H9 (cell line): Measurements from ENCODE around the gene TERT. TPM values are rescaled to one million over a fixed set of nuclear protein-coding genes. Genes with fewer than 3 reads are reported as not detected.

ENCODE experiments used
- DNase-seq: peaks from one replicate; pipeline ENCODE4 v3.0.0-alpha.2; 2017
- H2AFZ ChIP-seq: one replicate; pipeline ENCODE4 v1.6.1; 2013; ENCODE audit warnings: mild to moderate bottlenecking, low read length, control low read depth, moderate library complexity
- H2AK5ac ChIP-seq: 2 replicates; pipeline ENCODE4 v1.6.1; 2013; ENCODE audit warnings: low read length, control low read depth, mixed read lengths; ENCODE audit not compliant: insufficient read length
- H2BK120ac ChIP-seq: one replicate; pipeline ENCODE4 v1.6.1; 2013; ENCODE audit warnings: low read depth, mild to moderate bottlenecking, low read length, control low read depth, inconsistent platforms; ENCODE audit not compliant: poor library complexity, severe bottlenecking
- H2BK12ac ChIP-seq: 2 replicates; pipeline ENCODE4 v1.6.1; 2013; ENCODE audit warnings: low read length, control low read depth, mixed read lengths, low read depth; ENCODE audit not compliant: insufficient read length
- H2BK15ac ChIP-seq: 2 replicates; pipeline ENCODE4 v1.6.1; 2013; ENCODE audit warnings: low read depth, low read length, control low read depth
- H2BK20ac ChIP-seq: one replicate; pipeline ENCODE4 v1.6.1; 2013; ENCODE audit warnings: low read depth, mild to moderate bottlenecking, low read length, control low read depth, inconsistent platforms; ENCODE audit not compliant: poor library complexity, severe bottlenecking
- H2BK5ac ChIP-seq: 2 replicates; pipeline ENCODE4 v1.6.1; 2013; ENCODE audit warnings: low read length, control low read depth, mixed read lengths; ENCODE audit not compliant: insufficient read length
- H3K14ac ChIP-seq: 2 replicates; pipeline ENCODE4 v1.6.1; 2013; ENCODE audit warnings: low read length, control low read depth; ENCODE audit not compliant: insufficient read depth
- H3K18ac ChIP-seq: 2 replicates; pipeline ENCODE4 v1.6.1; 2013; ENCODE audit warnings: low read depth, mild to moderate bottlenecking, mixed read lengths, low read length, control low read depth; ENCODE audit not compliant: insufficient read length
- H3K23ac ChIP-seq: 2 replicates; pipeline ENCODE4 v1.6.1; 2013; ENCODE audit warnings: low read length, control low read depth, mixed read lengths, low read depth; ENCODE audit not compliant: insufficient read length
- H3K23me2 ChIP-seq: 2 replicates; pipeline ENCODE4 v1.6.1; 2013; ENCODE audit warnings: low read depth, mild to moderate bottlenecking, mixed read lengths, low read length, control low read depth; ENCODE audit not compliant: insufficient read length, poor library complexity, severe bottlenecking
- H3K27ac ChIP-seq: 2 replicates; pipeline ENCODE4 v1.5.1; 2013; ENCODE audit warnings: low read length, control low read depth, mixed read lengths, low read depth; ENCODE audit not compliant: insufficient read length
- H3K27me3 ChIP-seq: 2 replicates; pipeline ENCODE4 v1.6.1; 2013; ENCODE audit warnings: low read length, control low read depth, inconsistent platforms; ENCODE audit not compliant: insufficient read depth
- H3K4ac ChIP-seq: 2 replicates; pipeline ENCODE4 v1.6.1; 2013; ENCODE audit warnings: low read depth, mild to moderate bottlenecking, control low read depth, inconsistent platforms, low read length, moderate library complexity
- H3K4me1 ChIP-seq: 2 replicates; pipeline ENCODE4 v1.6.1; 2013; ENCODE audit warnings: low read length, control low read depth, inconsistent platforms; ENCODE audit not compliant: insufficient read depth
- H3K4me2 ChIP-seq: 2 replicates; pipeline ENCODE4 v1.6.1; 2013; ENCODE audit warnings: low read length, control low read depth, mixed read lengths; ENCODE audit not compliant: insufficient read length, insufficient read depth
- H3K56ac ChIP-seq: 2 replicates; pipeline ENCODE4 v1.6.1; 2013; ENCODE audit warnings: low read depth, mild to moderate bottlenecking, mixed read lengths, low read length, control low read depth; ENCODE audit not compliant: insufficient read length
- H3K79me1 ChIP-seq: 2 replicates; pipeline ENCODE4 v1.6.1; 2013; ENCODE audit warnings: low read depth, mild to moderate bottlenecking, moderate library complexity, low read length, control low read depth, inconsistent platforms; ENCODE audit not compliant: insufficient read depth, poor library complexity, severe bottlenecking
- H3K79me2 ChIP-seq: 2 replicates; pipeline ENCODE4 v1.6.1; 2013; ENCODE audit warnings: low read length, control low read depth, inconsistent platforms; ENCODE audit not compliant: insufficient read depth
- H3K9ac ChIP-seq: 2 replicates; pipeline ENCODE4 v1.6.1; 2013; ENCODE audit warnings: low read length, control low read depth, mixed read lengths; ENCODE audit not compliant: insufficient read length; ENCODE audit errors: extremely low read depth
- H3K9me3 ChIP-seq: one replicate; pipeline ENCODE4 v1.6.1; 2013; ENCODE audit warnings: low read depth, low read length, inconsistent platforms; ENCODE audit not compliant: control insufficient read depth
- H3T11ph ChIP-seq: one replicate; pipeline ENCODE4 v1.6.1; 2013; ENCODE audit warnings: mild to moderate bottlenecking, low read length, control low read depth, inconsistent platforms
- H4K20me1 ChIP-seq: one replicate; pipeline ENCODE4 v1.6.1; 2013; ENCODE audit not compliant: control insufficient read depth, insufficient read length, insufficient read depth
- H4K5ac ChIP-seq: 2 replicates; pipeline ENCODE4 v1.6.1; 2013; ENCODE audit warnings: low read depth, mild to moderate bottlenecking, mixed read lengths, low read length, control low read depth; ENCODE audit not compliant: insufficient read length
- H4K8ac ChIP-seq: replicated peaks from 2 replicates; pipeline ENCODE4 v1.6.1; 2013; ENCODE audit warnings: low read length, control low read depth, mixed read lengths, low read depth; ENCODE audit not compliant: insufficient read length
- H4K91ac ChIP-seq: 2 replicates; pipeline ENCODE4 v1.6.1; 2013; ENCODE audit warnings: low read depth, mild to moderate bottlenecking, moderate library complexity, mixed read lengths, low read length, control low read depth; ENCODE audit not compliant: insufficient read length
- H3K27ac Mint-ChIP-seq, 3 experiments: 2 replicates in 2 of 3; 3 replicates in 1 of 3; pipeline ENCODE4 v1.8.0; 2020 to 2021; ENCODE audit warnings: mixed read lengths in 3 of 3, mild to moderate bottlenecking in 1 of 3, moderate library complexity in 1 of 3
- H3K27me3 Mint-ChIP-seq: 2 replicates; pipeline ENCODE4 v1.8.0; 2021; ENCODE audit warnings: low read depth, mild to moderate bottlenecking, moderate library complexity, mixed read lengths
- H3K36me3 Mint-ChIP-seq, 3 experiments: 2 replicates in 2 of 3; 3 replicates in 1 of 3; pipeline ENCODE4 v1.8.0; 2020 to 2021; ENCODE audit warnings: low read depth in 3 of 3, mixed read lengths in 3 of 3; ENCODE audit not compliant: insufficient read depth in 1 of 3
- H3K4me1 Mint-ChIP-seq, 2 experiments: 2 replicates each; pipeline ENCODE4 v1.8.0; 2020; ENCODE audit warnings: mixed read lengths in 2 of 2
- H3K4me3 Mint-ChIP-seq, 2 experiments: 2 replicates in 1 of 2; 3 replicates in 1 of 2; pipeline ENCODE4 v1.8.0; 2020 to 2021; ENCODE audit warnings: mild to moderate bottlenecking in 2 of 2, mixed read lengths in 2 of 2, moderate library complexity in 1 of 2
- H3K9me3 Mint-ChIP-seq, 2 experiments: 2 replicates in 1 of 2; 3 replicates in 1 of 2; pipeline ENCODE4 v1.8.0; 2020; ENCODE audit warnings: mild to moderate bottlenecking in 2 of 2, mixed read lengths in 2 of 2, moderate library complexity in 1 of 2
- CTCF ChIP-seq: fragments of 200-600 bp; sonication (generic); conservative IDR thresholded peaks from 3 replicates; pipeline ENCODE4 v1.8.0; 2021; ENCODE audit warnings: antibody characterized with exemption, mild to moderate bottlenecking
- WGBS: extraction: QIAGEN DNeasy Blood & Tissue Kit; methylation state at CpG from one replicate; pipeline ENCODE4 v1.1.7; 2013; ENCODE audit warnings: missing lambda C conversion rate, low lambda C conversion rate, mixed read lengths; ENCODE audit not compliant: insufficient read length; ENCODE audit errors: extremely low coverage; 5-methylcytosine and 5-hydroxymethylcytosine counted together
- total RNA-seq: library from RNA; stranded (reverse); gene quantifications from 2 replicates; pipeline ENCODE4 v1.2.1, GENCODE V29; 2021

TERT gene
- total RNA-seq, 1 experiment from 2014 or later = 15.5 TPM

- H2AK5ac ChIP-seq = no peak overlapping the region
- H3K4me2 ChIP-seq = no peak overlapping the region
- H4K20me1 ChIP-seq = no peaks in the 10 kb centered on the region
- TF ChIP-seq CTCF = no peak
- no peaks in the 10 kb centered on the region for H3K9me3 ChIP-seq
- no peaks in the 10 kb centered on the region for H3K27me3 ChIP-seq
- Mint-ChIP-seq H3K36me3 (no peaks in the 10 kb centered on the region), H3K27me3 (peaks cover 11% of the 10 kb centered on the region), H3K9me3 (no peaks in the 10 kb centered on the region), H3K27ac (no peak overlapping the region; a peak in 1 of 7 replicates), H3K4me1 (peaks cover 3 to 7% of the 10 kb centered on the region in 2 experiments; a peak in 2 of 4 replicates), H3K4me3 (no peak overlapping the region)
- H4K8ac ChIP-seq = no peak overlapping the region
- H3K27ac ChIP-seq = no peak overlapping the region
- no peak overlapping the region for H2BK20ac ChIP-seq
- H3K56ac ChIP-seq = no peak overlapping the region
- H2BK12ac ChIP-seq = no peak overlapping the region
- H3K23me2 ChIP-seq = no peaks in the 10 kb centered on the region
- H3K79me2 ChIP-seq = no peaks in the 10 kb centered on the region
- H2BK5ac ChIP-seq = no peak overlapping the region
- no peak overlapping the region for H2BK15ac ChIP-seq
- H3T11ph ChIP-seq = no peak overlapping the region
- H2BK120ac ChIP-seq = no peak overlapping the region
- H3K4me1 ChIP-seq = no peaks in the 10 kb centered on the region
- H3K9ac ChIP-seq = no peak overlapping the region
- no peak overlapping the region for H3K4ac ChIP-seq
- H2AFZ ChIP-seq = no peak overlapping the region
- no peak overlapping the region for H4K91ac ChIP-seq
- H4K5ac ChIP-seq = no peak overlapping the region
- H3K79me1 ChIP-seq = no peaks in the 10 kb centered on the region
- H3K14ac ChIP-seq = no peak overlapping the region
- DNase-seq = no peak
- no peak overlapping the region for H3K18ac ChIP-seq
- H3K23ac ChIP-seq = no peak overlapping the region
- WGBS = no CpG with 5 or more reads among the region's 27 CpGs
These were observed 42.9 kb downstream of the TERT start for GRCh38 chr5:1251678-1252580.
